ENCODE results near the gene DNAH2.

GRCh38 chr17:7820231-7820630 lies 102.7 kb downstream of the DNAH2 start:
- TF ChIP-seq CTCF (IDR thresholded peaks at IDR 0.05) (no peak), EP300 (IDR thresholded peaks at IDR 0.05) (no peak), POLR2AphosphoS5 (IDR thresholded peaks at IDR 0.05) (no peak)

Data from sigmoid colon (tissue), 4 donors.